ENCODE data around the gene CYP17A1. TPM values are rescaled to one million over a fixed set of nuclear protein-coding genes. Genes with fewer than 3 reads are reported as not detected.

The CYP17A1 gene
- total and polyA plus RNA-seq, 10 of the 15 experiments (the other 5 are each of a cell fraction or from before 2014, with no cell fraction given) = 2.1 TPM; not detected in 9

DNA sequence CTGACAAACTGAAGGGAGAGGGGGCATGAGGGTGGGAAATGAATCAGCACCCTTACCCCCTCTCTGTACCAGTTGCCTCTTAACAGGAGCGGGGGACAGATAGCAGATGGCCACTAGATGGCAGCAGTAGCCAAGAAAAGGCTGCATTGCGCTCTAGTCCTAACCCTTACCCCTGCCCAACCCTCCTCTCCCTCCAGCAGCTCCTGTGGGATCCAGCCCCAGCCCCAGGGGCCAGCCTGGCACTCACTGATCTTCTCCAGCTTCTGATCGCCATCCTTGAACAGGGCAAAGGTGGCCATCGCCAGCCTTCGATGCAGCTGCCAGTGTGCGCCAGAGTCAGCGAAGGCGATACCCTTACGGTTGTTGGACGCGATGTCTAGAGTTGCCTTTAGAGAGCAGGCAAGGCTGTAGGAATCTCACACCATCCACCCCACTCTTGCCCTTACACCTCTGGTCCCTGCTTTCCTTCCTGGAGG lies 2.2 kb downstream of the CYP17A1 start:
- Histone ChIP-seq H3K4me1 (ENCODE audit: control insufficient read depth, insufficient read depth, low read length) (no peaks in the 10 kb centered on the region), H3K27ac (ENCODE audit: control insufficient read depth, insufficient read depth) (no peak overlapping the region), H3K27me3 (replicated peaks in 1 of 2; ENCODE audit: control insufficient read depth in 2 of 2, insufficient read depth in 2 of 2, low read length in 1 of 2) (0 out of 4 replicates have a peak, but pooled peaks cover 0 to 2% of the 10 kb centered on the region in 2 experiments), H3K4me3 (no peak overlapping the region), H3K4me2 (ENCODE audit: control insufficient read depth, insufficient read depth) (no peak overlapping the region), H4K20me1 (ENCODE audit: control insufficient read depth, insufficient read depth) (no peaks in the 10 kb centered on the region), H3K36me3 (ENCODE audit: control insufficient read depth in 2 of 2, insufficient read depth in 2 of 2, low read length in 1 of 2) (no peaks in the 10 kb centered on the region), H3K9ac (ENCODE audit: control insufficient read depth, insufficient read depth, low read length) (no peak overlapping the region), H2AFZ (ENCODE audit: control insufficient read depth, low read depth, low read length) (no peak overlapping the region; the same call in 1 of the 2 replicates), H3K79me2 (ENCODE audit: control insufficient read depth, insufficient read depth, low read length) (no peaks in the 10 kb centered on the region), H3K9me3 (replicated peaks; ENCODE audit: control insufficient read depth, insufficient read depth, low read length) (no peaks in the 10 kb centered on the region; the same call in 2 of the 3 replicates)
- FAIRE-seq (peak; percentile 99), DNase-seq (ENCODE audit: low read depth, low spot score) (peak; percentile 20), ATAC-seq (peak; percentile 100)
- WGBS (ENCODE audit: insufficient coverage, insufficient replicate concordance, low lambda C conversion rate, missing lambda C conversion rate) = 73% methylated on average over 11 of the region's 11 CpGs
- CTCF ChIA-PET = interaction anchor here (0.7 to 7.1 kb wide), 13 partner anchors 12 to 498 kb away, joined by 3 to 88 read pairs (median 4); no protein-coding TSS in a partner anchor
- POLR2A ChIA-PET = no interaction called here
- in situ Hi-C loops (cut with MboI) = loop anchor here (5.0 to 10.0 kb wide), 2 partner anchors 70 to 407 kb away; no protein-coding TSS in a partner anchor
- SMC1A ChIA-PET (ENCODE audit: uncharacterized antibody, unreplicated experiment) = interaction anchor here (0.9 to 7.1 kb wide), 7 partner anchors 68 to 648 kb away, joined by 3 to 65 read pairs (median 4); no protein-coding TSS in a partner anchor
- RAD21 ChIA-PET (ENCODE audit: unreplicated experiment) = interaction anchor here (1.3 to 3.8 kb wide), 3 partner anchors 66 to 654 kb away, joined by 3 to 47 read pairs (median 4); partner anchors contain the start of gene CNNM2
- intact Hi-C loops (cut with micrococcal nuclease; ENCODE audit: unreplicated experiment) = loop anchor here (1.0 to 5.0 kb wide), 6 partner anchors 66 to 652 kb away; no protein-coding TSS in a partner anchor
- BruUV-seq (replicated peaks) = no TSS peak
- TF ChIP-seq MEF2A (IDR thresholded peaks at IDR 0.05; ENCODE audit: insufficient read depth, low read depth, low read length) (no peak), RAD51 (IDR thresholded peaks at IDR 0.05) (no peak), DPF2 (IDR thresholded peaks at IDR 0.05) (no peak), CHD4 (IDR thresholded peaks at IDR 0.05) (no peak), RAD21 (IDR thresholded peaks at IDR 0.05; ENCODE audit: insufficient read depth, low read depth, low read length) (peak; percentile 88), RB1 (IDR thresholded peaks at IDR 0.05; ENCODE audit: borderline replicate concordance) (no peak), IKZF1 (conservative IDR thresholded peaks at IDR 0.05) (peak; percentile 18; the same call in 1 of the 2 replicates)
- TF ChIP-seq, protein P1, sequence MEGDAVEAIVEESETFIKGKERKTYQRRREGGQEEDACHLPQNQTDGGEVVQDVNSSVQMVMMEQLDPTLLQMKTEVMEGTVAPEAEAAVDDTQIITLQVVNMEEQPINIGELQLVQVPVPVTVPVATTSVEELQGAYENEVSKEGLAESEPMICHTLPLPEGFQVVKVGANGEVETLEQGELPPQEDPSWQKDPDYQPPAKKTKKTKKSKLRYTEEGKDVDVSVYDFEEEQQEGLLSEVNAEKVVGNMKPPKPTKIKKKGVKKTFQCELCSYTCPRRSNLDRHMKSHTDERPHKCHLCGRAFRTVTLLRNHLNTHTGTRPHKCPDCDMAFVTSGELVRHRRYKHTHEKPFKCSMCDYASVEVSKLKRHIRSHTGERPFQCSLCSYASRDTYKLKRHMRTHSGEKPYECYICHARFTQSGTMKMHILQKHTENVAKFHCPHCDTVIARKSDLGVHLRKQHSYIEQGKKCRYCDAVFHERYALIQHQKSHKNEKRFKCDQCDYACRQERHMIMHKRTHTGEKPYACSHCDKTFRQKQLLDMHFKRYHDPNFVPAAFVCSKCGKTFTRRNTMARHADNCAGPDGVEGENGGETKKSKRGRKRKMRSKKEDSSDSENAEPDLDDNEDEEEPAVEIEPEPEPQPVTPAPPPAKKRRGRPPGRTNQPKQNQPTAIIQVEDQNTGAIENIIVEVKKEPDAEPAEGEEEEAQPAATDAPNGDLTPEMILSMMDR (IDR thresholded peaks at IDR 0.05 in 2 of 3, conservative IDR thresholded peaks at IDR 0.05 in 1 of 3; ENCODE audit: control insufficient read depth in 2 of 3, extremely low read depth in 1 of 3, insufficient read depth in 1 of 3, low read depth in 3 of 3, low read length in 3 of 3) = peak; percentile 81 to 94 (median 89)
- TF ChIP-seq, protein P2, sequence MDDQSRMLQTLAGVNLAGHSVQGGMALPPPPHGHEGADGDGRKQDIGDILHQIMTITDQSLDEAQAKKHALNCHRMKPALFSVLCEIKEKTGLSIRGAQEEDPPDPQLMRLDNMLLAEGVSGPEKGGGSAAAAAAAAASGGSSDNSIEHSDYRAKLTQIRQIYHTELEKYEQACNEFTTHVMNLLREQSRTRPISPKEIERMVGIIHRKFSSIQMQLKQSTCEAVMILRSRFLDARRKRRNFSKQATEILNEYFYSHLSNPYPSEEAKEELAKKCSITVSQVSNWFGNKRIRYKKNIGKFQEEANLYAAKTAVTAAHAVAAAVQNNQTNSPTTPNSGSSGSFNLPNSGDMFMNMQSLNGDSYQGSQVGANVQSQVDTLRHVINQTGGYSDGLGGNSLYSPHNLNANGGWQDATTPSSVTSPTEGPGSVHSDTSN (IDR thresholded peaks at IDR 0.05; ENCODE audit: insufficient replicate concordance, low read depth, low read length) = no peak
- TF ChIP-seq, protein P3, sequence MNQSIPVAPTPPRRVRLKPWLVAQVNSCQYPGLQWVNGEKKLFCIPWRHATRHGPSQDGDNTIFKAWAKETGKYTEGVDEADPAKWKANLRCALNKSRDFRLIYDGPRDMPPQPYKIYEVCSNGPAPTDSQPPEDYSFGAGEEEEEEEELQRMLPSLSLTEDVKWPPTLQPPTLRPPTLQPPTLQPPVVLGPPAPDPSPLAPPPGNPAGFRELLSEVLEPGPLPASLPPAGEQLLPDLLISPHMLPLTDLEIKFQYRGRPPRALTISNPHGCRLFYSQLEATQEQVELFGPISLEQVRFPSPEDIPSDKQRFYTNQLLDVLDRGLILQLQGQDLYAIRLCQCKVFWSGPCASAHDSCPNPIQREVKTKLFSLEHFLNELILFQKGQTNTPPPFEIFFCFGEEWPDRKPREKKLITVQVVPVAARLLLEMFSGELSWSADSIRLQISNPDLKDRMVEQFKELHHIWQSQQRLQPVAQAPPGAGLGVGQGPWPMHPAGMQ (IDR thresholded peaks at IDR 0.05; ENCODE audit: borderline replicate concordance) = no peak
- TF ChIP-seq, protein P4, sequence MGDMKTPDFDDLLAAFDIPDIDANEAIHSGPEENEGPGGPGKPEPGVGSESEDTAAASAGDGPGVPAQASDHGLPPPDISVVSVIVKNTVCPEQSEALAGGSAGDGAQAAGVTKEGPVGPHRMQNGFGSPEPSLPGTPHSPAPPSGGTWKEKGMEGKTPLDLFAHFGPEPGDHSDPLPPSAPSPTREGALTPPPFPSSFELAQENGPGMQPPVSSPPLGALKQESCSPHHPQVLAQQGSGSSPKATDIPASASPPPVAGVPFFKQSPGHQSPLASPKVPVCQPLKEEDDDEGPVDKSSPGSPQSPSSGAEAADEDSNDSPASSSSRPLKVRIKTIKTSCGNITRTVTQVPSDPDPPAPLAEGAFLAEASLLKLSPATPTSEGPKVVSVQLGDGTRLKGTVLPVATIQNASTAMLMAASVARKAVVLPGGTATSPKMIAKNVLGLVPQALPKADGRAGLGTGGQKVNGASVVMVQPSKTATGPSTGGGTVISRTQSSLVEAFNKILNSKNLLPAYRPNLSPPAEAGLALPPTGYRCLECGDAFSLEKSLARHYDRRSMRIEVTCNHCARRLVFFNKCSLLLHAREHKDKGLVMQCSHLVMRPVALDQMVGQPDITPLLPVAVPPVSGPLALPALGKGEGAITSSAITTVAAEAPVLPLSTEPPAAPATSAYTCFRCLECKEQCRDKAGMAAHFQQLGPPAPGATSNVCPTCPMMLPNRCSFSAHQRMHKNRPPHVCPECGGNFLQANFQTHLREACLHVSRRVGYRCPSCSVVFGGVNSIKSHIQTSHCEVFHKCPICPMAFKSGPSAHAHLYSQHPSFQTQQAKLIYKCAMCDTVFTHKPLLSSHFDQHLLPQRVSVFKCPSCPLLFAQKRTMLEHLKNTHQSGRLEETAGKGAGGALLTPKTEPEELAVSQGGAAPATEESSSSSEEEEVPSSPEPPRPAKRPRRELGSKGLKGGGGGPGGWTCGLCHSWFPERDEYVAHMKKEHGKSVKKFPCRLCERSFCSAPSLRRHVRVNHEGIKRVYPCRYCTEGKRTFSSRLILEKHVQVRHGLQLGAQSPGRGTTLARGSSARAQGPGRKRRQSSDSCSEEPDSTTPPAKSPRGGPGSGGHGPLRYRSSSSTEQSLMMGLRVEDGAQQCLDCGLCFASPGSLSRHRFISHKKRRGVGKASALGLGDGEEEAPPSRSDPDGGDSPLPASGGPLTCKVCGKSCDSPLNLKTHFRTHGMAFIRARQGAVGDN (IDR thresholded peaks at IDR 0.05) = no peak
- TF ChIP-seq, protein P5, sequence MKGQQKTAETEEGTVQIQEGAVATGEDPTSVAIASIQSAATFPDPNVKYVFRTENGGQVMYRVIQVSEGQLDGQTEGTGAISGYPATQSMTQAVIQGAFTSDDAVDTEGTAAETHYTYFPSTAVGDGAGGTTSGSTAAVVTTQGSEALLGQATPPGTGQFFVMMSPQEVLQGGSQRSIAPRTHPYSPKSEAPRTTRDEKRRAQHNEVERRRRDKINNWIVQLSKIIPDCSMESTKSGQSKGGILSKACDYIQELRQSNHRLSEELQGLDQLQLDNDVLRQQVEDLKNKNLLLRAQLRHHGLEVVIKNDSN (IDR thresholded peaks at IDR 0.05; ENCODE audit: borderline replicate concordance, extremely low read length, insufficient read depth, low read depth, low read length) = no peak

Data from GM12878 (cell line).